Fibroblast of lung (primary cell): ENCODE data around the gene SGTA. TPM values are rescaled to one million over a fixed set of nuclear protein-coding genes. Genes with fewer than 3 reads are reported as not detected.

Experiments used
- DNase-seq, 2 donors: peaks; one replicate each; pipeline versions ENCODE4 v3.0.0 to v3.0.0-alpha.2; 2010; ENCODE audit warnings: low read depth in 2 of 2
- H2AFZ ChIP-seq: 2 replicates; pipeline ENCODE4 v1.5.1; 2012; ENCODE audit warnings: low read length, control low read depth, inconsistent platforms
- H3K27ac ChIP-seq: 2 replicates; pipeline ENCODE4 v1.5.1; 2011; ENCODE audit warnings: low read length, control low read depth; ENCODE audit not compliant: insufficient read depth
- H3K27me3 ChIP-seq: 2 replicates; pipeline ENCODE4 v1.5.1; 2011; ENCODE audit warnings: mild to moderate bottlenecking, low read length; ENCODE audit not compliant: control insufficient read depth, insufficient read depth
- H3K36me3 ChIP-seq: 2 replicates; pipeline ENCODE4 v1.5.1; 2011; ENCODE audit warnings: low read length; ENCODE audit not compliant: control insufficient read depth, insufficient read depth
- H3K4me1 ChIP-seq: 2 replicates; pipeline ENCODE4 v1.5.1; 2011; ENCODE audit warnings: low read length; ENCODE audit not compliant: control insufficient read depth, insufficient read depth; ENCODE audit errors: extremely low read depth
- H3K4me2 ChIP-seq: 2 replicates; pipeline ENCODE4 v1.5.1; 2011; ENCODE audit warnings: low read length, control low read depth; ENCODE audit not compliant: insufficient read depth; ENCODE audit errors: extremely low read depth
- H3K4me3 ChIP-seq, 4 experiments: fragments of 200-600 bp in 1 of 4; sonication (generic) in 1 of 4; replicated peaks in 1 of 4; 2 replicates each; pipeline ENCODE4 v1.5.1; 2011 to 2016; ENCODE audit warnings: low read length in 4 of 4, low read depth in 3 of 4, mild to moderate bottlenecking in 3 of 4, control low read depth in 2 of 4, inconsistent platforms in 1 of 4, mixed read lengths in 1 of 4; ENCODE audit not compliant: insufficient read depth in 1 of 4; ENCODE audit errors: control extremely low read depth in 1 of 4
- H3K79me2 ChIP-seq: 2 replicates; pipeline ENCODE4 v1.5.1; 2012; ENCODE audit warnings: mild to moderate bottlenecking, low read length, inconsistent platforms; ENCODE audit not compliant: control insufficient read depth, insufficient read depth
- H3K9ac ChIP-seq: 2 replicates; pipeline ENCODE4 v1.5.1; 2011; ENCODE audit warnings: mild to moderate bottlenecking, low read length, control low read depth; ENCODE audit not compliant: insufficient read depth
- H3K9me3 ChIP-seq: 2 replicates; pipeline ENCODE4 v1.5.1; 2012; ENCODE audit warnings: low read depth, low read length; ENCODE audit not compliant: control insufficient read depth, insufficient read depth
- H4K20me1 ChIP-seq: 2 replicates; pipeline ENCODE4 v1.5.1; 2011; ENCODE audit warnings: low read length; ENCODE audit not compliant: control insufficient read depth, insufficient read depth; ENCODE audit errors: extremely low read depth
- CTCF ChIP-seq, 2 donors: IDR thresholded peaks in 1 of 2; conservative IDR thresholded peaks in 1 of 2; 1 replicate in 1 of 2; 2 replicates in 1 of 2; pipeline ENCODE4 v1.5.1; 2011 to 2012; ENCODE audit warnings: low read length in 2 of 2, control low read depth in 1 of 2, inconsistent platforms in 1 of 2, low read depth in 1 of 2, mild to moderate bottlenecking in 1 of 2
- EZH2 ChIP-seq: IDR thresholded peaks from 2 replicates; pipeline ENCODE4 v1.5.1; 2012; ENCODE audit warnings: low read length, control low read depth, mild to moderate bottlenecking; ENCODE audit errors: missing control alignments
- polyA plus RNA-seq, 2 donors: library from polyadenylated mRNA; depleted of rRNA in 1 of 2; stranded (reverse) in 1 of 2; unstranded in 1 of 2; fragments of >200 nt; gene quantifications; 2 replicates each; pipeline ENCODE4 v1.2.1, GENCODE V29; 2011 to 2012; ENCODE audit warnings: missing spikeins in 1 of 2
- total RNA-seq: library from RNA; depleted of rRNA; stranded (reverse); fragments of >200 nt; gene quantifications from 2 replicates; pipeline ENCODE4 v1.2.1, GENCODE V29; 2014

Gene SGTA
- total and polyA plus RNA-seq, 2 donors (not counting 1 experiment from before 2014, with no cell fraction given), result 26.8 to 33.4 TPM

- no peak for DNase-seq
- Histone ChIP-seq H3K27ac (no peak overlapping the region), H3K4me1 (no peaks in the 10 kb centered on the region), H3K79me2 (no peaks in the 10 kb centered on the region), H3K9me3 (no peaks in the 10 kb centered on the region), H2AFZ (no peak overlapping the region), H3K4me2 (no peak overlapping the region), H3K27me3 (no peaks in the 10 kb centered on the region), H3K4me3 (no peak overlapping the region), H3K9ac (no peak overlapping the region), H3K36me3 (no peaks in the 10 kb centered on the region), H4K20me1 (no peaks in the 10 kb centered on the region)
- no peak for TF ChIP-seq CTCF (conservative IDR thresholded peaks at IDR 0.05 in 1 of 2, IDR thresholded peaks at IDR 0.05 in 1 of 2; ENCODE audit: low read depth in 1 of 2, low read length in 2 of 2)
- TF ChIP-seq EZH2, result no peak
These were observed 65.2 kb downstream of the SGTA start for GRCh38 chr19:2717638-2718541.

- H3K4me2 ChIP-seq, result no peak overlapping the region
- H3K27me3 ChIP-seq, result no peaks in the 10 kb centered on the region
- no peak overlapping the region for H3K27ac ChIP-seq
- H2AFZ ChIP-seq, result no peak overlapping the region
- no peak overlapping the region for H3K4me3 ChIP-seq
- H3K4me1 ChIP-seq, result no peaks in the 10 kb centered on the region
- H3K9me3 ChIP-seq, result no peaks in the 10 kb centered on the region
- no peaks in the 10 kb centered on the region for H4K20me1 ChIP-seq
- no peaks in the 10 kb centered on the region for H3K36me3 ChIP-seq
- no peak overlapping the region for H3K9ac ChIP-seq
- DNase-seq, result no peak
- no peaks in the 10 kb centered on the region for H3K79me2 ChIP-seq
- TF ChIP-seq CTCF (conservative IDR thresholded peaks at IDR 0.05 in 1 of 2, IDR thresholded peaks at IDR 0.05 in 1 of 2; ENCODE audit: low read depth in 1 of 2, low read length in 2 of 2) (no peak), EZH2 (no peak)
These were observed 66.1 kb downstream of the SGTA start for GRCh38 chr19:2716722-2717637.

- H3K4me1 ChIP-seq, result no peaks in the 10 kb centered on the region
- no peaks in the 10 kb centered on the region for H3K27me3 ChIP-seq
- no peaks in the 10 kb centered on the region for H4K20me1 ChIP-seq
- no peak overlapping the region for H2AFZ ChIP-seq
- no peaks in the 10 kb centered on the region for H3K9me3 ChIP-seq
- no peak overlapping the region for H3K27ac ChIP-seq
- H3K4me2 ChIP-seq, result no peak overlapping the region
- H3K9ac ChIP-seq, result no peak overlapping the region
- H3K36me3 ChIP-seq, result no peaks in the 10 kb centered on the region
- no peak overlapping the region for H3K4me3 ChIP-seq
- TF ChIP-seq CTCF (conservative IDR thresholded peaks at IDR 0.05 in 1 of 2, IDR thresholded peaks at IDR 0.05 in 1 of 2; ENCODE audit: low read depth in 1 of 2, low read length in 2 of 2) (no peak), EZH2 (no peak)
- no peaks in the 10 kb centered on the region for H3K79me2 ChIP-seq
- DNase-seq, result no peak
These were observed 66.8 kb downstream of the SGTA start for GRCh38 chr19:2716275-2716650.
